SKM-1 treated with dmso at 0.1 percent for 144 hours (cell line): Measurements from ENCODE around the gene SLFN12.
A peak's percentile ranks its signal among the peaks of the same experiment; 100 is the strongest.
"Not testable (repeated sequence)": the region's sequence is repeated elsewhere in the genome, so short reads cannot be mapped to it uniquely, and the experiment has no call there.

Source experiments
- DNase-seq: peaks from one replicate; lab custom pipeline; 2025; ENCODE audit not compliant: unreplicated experiment; lab: John Stamatoyannopoulos, UW

Gene SLFN12

DNA sequence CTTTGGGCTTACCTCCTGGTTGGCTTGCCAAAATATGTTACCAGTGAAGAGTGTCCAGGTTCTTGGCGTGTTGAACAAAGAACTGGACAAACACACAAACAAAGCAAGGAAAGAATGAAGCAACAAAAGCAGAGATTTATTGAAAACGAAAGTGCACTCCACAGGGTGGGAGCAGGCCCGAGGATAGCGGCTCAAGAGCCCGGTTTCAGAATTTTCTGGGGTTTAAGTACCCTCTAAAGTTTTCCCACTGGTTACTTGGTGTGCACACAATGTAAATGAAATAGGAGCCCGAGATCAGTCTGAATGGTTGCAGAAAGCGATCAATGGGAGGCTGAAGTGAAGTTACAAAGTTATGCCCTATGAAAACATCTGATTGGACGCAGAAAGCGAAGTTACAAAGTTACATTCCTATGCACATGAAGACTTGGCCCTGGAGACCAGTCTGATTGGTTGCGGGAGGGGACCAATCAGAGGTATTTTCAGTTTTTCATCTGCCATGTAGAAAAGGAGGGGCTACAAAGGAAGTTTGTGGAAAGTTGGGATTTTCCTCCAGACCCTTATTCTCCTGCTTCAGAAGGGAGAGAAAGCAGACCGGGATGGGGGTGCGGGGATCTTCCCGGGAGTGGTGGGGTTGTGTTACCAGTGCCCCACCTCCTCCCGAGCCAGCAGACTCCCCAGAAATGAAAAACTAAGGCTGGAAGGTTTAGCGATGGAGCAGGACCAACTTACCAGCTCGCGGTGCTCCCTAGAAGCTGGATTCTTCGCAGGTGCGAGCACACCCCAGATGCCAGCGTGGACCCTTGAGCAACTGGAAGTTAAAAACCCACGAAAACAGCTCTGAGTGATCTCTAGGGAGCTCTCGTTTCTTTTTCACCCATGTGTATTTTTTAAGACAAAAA, at the start of gene SLFN12:
TSS of gene SLFN12 (minus strand) at position 325 of the 899 bp plus-strand sequence. CDS start 9,472 bp downstream, outside the sequence.
- DNase-seq: no peak

DNA sequence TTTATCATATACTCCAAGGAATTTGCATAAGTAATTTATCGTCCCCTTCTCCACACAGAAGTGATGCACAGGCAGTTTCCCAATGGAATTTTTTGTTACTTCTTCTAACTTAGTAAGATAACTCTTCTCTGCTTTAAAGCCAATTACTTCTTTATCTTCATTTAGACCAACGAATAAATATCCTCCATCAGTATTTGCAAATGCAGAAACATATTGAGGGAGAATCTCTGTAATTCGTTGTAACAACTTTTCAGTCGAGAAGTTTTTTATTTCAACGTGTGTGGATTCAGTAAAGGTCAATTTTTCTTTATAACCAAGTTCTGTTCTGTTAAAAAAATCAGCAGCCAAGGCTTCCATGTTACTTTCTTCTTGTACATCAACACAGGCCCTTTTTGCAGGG, 47.0 kb upstream of the SLFN12 start:
- no peak for DNase-seq

DNA sequence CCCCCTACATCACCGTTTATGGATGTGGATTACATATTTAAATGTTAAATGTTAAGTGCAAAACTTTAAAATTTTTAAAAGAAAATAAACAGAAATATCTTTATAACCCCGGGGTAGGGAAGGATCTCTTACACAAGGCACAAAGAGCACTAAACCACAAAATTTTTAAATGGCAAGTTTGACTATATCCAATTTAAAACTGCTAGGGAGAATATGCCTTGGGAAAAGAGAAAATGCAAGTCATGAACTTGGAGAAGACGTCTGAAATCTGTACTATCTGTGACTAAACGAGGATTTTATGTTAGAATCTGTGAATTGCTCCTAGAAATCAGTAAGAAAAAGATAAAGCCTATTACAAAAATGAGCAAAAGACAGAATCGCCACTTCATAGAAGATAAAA, 44.9 kb upstream of the SLFN12 start:
- no peak for DNase-seq

DNA sequence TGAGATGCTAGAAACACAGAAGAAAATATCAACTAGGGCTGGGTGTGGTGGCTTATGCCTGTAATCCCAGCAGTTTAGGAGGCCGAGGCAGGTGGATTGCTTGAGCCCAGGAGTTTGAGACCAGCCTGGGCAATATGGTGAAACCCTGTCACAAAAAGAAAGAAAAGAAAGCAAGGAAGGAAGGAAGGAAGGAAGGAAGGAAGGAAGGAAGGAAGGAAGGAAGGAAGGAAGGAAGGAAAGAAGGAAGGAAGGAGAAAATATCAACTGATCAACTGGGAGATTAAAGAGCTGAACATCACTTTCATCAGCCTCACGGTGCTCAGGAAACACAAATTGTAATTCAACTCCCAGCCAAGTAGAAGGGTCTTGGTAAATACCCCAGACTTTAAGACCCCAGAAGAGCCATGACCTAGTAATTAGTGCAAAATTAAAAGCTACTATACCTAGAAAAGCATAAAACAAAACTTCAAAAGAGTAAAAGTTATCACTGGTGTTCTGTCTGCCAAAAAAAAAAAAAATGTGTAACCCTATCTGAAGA, 44.1 kb upstream of the SLFN12 start:
- no peak for DNase-seq

DNA sequence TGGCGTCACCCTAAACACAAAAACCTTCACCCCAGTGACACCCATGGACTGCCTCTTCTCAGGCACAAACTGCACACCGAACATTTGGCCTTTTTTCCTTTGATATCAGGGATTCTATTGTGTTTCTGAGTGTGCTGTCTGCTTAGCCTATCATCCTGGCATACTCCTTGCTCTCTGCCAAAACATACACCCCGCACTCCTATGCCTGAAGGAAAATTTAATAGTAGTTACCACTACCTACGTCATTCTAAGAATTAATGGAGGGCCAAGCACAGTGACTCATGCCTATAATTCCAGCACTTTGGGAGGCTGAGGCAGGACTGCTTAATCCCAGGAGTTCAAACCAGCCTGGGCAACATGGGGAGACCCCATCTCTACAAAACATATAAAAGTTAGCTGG, 36.2 kb upstream of the SLFN12 start:
- no peak for DNase-seq

DNA sequence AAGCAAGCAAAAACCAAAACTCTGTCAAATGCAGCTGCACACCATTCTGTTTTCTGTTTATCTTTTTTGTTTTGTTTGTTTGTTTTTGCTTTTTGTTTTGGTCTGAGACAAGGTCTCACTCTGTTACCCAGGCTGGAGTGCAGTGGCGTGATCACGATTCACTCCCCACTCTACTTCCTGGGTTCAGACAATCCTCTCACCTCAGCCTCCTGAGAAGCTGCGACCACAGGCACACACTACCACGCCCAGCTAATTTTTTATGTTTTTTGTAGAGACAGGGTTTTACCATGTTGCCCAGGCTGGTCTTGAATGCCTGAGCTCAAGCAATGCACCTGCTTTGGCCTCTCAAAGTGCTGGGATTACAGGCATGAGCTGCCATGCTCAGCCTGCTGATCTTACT, 35.5 kb upstream of the SLFN12 start:
- DNase-seq: no peak

DNA sequence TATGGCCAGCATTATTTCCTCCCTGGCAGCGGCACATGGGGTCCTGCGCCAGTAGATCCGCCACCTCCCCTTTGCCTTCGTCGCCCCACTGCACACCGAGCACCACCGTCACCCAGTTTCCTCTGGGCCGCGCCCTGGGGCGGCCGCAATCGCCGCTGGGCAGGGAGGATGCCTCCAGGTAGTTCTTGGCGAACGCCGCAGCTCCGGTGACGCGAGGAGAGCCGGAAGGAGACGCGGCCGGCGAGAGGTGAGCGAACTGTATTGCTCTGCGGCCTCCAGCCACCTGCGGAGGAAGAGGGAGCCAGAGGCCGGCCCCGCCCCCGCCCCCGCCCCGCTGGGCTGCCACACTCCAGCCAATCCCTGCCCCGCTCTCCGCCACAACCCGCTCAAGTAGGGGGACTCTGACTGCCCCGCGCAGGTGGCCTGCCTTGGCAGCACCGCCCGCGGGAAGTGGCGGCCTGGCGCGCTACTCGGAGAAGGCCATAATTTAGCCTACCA, 28.1 kb upstream of the SLFN12 start:
- DNase-seq: no peak

DNA sequence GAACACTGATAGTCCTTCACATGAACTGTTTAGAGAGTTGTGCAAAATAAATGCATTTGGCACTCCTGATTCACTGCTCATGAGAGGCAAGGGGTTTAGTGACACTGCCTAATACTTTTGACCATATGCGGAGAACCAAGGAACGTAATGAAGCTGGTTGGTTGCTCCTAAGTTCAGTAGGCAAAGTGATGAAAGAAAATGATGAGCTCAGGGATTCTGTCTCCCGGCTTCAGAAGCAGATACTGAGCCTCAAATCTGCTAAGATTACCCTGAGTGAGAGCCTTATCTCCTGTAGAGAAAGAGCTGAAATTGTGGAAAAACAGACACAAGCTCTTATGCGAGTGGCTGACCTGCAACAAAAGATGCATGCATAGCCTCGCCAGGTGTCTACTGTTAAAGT, 21.7 kb upstream of the SLFN12 start:
- not testable (repeated sequence) for DNase-seq

DNA sequence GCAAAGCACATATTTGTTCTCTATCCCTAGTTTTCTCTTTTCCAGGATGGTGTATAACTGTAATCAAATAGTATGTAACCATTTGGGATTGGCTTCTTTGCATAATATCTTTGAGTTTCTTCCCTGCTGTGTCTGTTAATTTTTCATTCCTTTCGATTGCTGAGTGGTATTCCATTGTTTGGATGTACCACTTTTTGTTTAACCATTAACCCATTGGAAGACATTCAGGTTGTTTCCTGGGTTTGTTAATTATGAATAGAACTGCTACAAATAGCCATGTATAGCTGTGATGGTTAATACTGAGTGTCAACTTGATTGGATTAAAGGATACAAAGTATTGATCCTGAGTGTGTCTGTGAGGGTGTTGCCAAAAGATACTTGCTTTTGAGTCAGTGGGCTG, 20.9 kb upstream of the SLFN12 start:
- DNase-seq: no peak

DNA sequence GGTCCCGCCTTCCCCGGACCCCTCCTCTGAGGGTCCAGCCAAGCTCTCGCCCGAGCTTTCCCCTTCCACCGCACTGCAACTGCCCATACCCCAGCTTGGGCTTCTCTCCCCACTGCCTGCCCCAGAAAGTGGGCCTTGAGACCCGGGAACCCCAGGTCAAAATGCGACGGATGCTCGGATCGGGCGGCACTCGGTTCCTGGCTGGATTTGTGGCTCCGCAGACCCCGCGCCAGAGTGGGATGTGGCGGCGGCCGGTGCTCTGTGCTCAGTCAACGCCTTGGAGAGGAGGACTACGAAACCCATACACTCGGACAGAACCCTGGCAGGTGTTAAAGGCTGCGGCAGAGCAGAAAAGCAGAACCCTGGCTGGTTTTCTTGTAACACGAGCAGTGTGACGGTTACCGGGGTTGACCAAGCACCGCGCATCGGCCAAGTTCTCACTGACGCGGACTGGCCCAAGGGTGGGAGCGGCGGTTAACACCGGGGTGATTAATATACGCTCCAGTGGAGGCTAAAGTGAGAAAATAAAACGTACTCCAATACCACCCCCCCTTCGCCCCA, 17.2 kb upstream of the SLFN12 start:
- no peak for DNase-seq

DNA sequence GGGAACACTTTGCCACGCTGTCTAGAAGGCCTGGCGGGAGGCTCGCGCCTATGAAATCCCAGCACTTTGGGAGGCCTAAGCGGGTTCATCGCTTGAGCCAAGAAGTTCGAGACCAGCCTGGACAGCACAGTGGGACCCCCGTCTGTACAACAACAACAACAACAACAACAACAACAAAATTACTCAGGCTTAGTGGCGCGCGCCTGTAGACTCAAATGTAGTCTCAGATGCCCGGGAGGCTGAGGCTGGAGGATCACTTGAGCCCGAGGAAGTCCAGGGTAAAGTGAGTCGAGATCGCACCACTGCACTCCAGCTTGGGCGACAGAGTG, 16.6 kb upstream of the SLFN12 start:
- no peak for DNase-seq

DNA sequence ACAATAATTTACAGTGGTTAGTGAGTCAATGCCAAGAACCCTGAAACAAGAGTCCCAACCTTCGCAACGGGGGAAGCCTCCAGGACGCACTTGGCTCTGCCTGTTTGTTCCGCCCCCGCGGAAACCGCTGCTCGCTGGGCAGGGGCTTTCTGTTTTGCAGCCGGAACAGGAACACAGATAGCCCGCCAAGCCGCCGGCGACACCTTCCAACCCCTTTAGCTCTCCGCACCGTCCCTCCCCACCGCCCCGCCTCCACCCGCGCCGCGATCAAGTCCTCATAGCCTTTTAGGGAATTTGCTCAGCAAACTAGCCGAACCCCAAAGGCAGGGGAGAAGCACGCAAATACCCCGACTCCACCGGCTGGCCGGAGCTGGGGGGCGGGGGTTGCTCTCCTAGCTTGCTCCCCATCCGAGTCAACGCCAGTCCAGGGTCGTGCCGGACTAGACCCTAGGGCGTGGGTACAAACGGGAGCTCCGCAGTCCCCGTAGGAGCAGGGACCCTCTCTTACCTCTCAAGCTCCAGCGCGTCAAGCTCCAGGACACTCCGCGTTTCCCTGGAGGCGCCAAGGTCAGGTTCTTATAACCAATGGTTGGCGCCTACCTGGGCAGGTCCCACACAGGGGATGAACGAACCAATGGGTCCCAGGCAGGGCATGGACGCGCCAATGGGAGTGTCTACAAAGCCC, 16.1 kb upstream of the SLFN12 start, which contains the start of gene SLFN13:
TSS of gene SLFN13 (minus strand) at position 553 of the 685 bp plus-strand sequence. CDS start 3,086 bp downstream, outside the sequence.
- peak; percentile 88 for DNase-seq

DNA sequence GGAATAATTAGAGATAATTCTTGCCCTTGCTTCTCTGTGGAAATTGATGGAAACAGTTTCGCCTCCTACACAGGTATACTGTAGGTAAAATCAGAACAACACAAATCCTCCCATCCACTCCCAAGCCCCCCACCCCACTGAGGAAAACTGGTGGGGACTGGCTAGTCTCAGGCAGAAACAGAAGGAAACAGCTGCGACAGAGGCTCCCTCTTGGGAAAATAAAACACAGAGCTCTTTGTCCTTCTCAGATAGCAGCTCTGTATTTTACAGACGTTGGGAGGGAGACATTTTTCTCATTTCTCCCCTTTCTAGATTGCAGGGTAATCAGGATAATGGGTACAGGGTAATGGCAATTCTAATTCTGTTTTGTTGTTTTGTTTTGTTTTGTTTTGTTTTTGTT, 15.2 kb upstream of the SLFN12 start:
- no peak for DNase-seq

DNA sequence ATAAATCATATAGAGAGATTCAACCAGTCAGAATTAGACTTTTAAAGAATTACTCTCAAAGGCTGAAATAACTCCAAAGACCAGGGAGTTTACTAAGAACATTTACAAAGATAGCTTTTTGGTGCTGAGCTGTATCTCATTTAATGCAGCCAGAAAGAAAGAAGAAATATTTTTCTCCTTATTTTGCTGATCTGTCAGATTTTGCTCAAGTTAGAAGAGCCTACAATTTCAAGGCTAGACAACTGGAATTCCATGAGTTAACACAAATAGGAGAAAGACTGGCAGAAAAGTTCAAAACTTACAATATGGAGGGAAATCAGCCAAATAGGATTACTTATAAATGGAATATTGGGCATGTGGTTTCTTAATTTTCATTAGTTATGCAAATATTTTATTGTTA, 6.1 kb upstream of the SLFN12 start:
- DNase-seq: no peak

DNA sequence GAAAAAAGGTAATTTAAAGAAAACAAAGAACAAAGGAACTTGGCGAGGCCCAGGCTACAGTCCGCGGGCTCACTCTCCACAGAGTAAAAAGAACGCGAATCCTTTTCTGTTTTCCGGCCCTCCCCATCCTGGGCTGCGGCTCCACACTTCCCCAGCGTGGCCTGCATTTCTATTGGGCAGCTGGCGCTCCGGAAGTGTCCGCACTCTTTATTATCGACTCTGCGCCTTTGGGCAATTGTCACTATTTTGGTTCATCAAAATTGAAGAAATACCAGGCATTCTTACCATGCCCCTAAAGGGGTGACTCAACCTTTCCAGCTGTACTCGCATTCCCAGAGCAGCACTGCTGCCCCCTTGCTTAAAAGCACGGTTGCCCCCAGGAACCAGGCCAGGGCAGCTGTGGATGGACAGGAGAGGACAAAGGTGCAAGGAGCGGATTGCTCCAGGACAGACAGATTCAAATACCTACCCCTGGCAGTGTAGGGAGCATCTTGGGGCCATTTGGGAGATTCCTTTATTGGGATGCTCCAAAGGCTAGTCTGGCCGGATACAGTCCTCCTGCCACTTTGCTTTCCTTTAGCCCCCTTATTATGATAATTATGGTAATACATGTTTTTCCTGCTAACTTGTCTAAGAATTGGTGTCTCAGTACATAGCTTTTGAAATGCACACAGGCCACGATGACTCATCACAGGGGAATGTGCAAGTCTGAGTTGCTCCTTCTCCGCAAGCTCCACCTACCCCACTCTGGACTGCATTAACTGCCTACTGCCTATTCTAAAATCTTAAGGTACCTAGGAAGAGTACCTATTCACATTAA, 985 bp upstream of the SLFN12 start:
- DNase-seq: no peak

DNA sequence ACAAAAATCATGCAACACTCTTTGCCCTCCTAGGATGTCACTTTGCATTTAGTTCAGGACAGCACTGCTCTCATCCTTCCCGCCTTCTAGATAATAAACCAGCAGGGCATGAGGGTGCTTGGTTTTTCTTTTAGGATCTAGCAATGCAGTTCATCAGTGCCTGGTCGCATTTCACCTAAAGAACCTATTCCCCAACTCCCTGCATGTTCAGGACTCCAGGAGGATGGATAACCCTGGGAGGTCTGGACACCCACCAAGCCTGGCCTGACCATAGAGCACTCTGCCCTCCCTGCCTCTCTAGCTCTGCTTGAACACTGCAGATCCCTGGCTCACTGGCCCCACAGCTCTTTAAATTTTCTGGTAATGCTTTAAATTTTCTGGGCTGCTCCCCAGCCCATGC, 2.6 kb downstream of the SLFN12 start:
- DNase-seq: no peak

DNA sequence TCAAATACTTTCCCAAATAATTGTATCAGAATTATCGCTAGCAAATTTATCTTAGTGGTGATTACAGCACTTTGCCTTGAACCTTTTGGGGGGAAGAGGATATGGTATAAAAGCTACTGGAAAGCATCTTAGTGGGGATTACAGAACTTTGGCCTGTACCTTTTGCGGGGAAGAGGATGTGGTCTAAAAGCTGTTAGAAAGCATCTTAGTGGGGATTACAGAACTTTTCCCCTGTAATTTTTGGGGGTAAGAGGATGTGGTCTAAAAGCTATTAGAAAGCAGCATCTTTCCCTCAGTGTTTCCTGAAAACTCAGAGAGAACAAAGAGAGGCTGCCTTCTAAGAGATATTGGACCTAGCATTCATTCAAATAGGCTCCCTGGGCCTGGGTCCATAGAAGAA, 4.1 kb downstream of the SLFN12 start:
- peak; percentile 15 for DNase-seq

DNA sequence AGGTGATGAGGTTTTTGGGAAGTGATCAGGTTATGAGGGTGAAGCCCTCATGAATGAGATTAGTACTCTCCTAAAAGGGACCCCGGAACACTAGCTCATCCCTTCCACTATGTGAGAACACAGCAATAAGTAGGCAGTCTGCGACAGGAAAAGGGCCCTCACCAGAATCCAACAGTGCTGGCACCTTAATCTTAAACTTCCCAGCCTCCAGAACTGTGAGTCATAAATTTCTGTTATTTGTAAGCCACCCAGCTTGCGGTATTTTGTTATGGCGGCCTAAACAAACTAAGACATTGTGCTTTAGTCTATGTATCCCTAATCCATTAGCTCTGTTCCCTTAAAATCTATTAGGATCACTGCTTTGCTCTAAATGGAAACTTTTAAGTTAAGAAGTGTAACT, 8.5 kb downstream of the SLFN12 start:
- no peak for DNase-seq

DNA sequence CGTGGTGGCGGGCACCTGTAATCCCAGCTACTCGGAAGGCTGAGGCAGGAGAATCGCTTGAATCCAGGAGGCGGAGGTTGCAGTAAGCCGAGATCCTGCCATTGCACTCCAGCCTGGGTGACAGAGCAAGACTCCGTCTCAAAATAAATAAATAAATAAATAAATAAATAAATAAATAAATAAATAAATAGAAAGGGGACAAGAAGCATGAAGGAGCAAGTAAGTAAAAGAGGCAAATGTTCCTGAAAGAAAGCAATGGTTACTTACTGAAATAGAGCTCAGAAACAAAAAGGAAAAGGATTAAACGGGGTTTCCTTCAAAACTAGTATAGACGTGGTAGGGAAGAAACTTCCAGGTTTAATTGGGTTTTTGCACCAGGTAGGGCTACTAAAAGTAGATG, 11.2 kb downstream of the SLFN12 start:
- DNase-seq: not testable (repeated sequence)

DNA sequence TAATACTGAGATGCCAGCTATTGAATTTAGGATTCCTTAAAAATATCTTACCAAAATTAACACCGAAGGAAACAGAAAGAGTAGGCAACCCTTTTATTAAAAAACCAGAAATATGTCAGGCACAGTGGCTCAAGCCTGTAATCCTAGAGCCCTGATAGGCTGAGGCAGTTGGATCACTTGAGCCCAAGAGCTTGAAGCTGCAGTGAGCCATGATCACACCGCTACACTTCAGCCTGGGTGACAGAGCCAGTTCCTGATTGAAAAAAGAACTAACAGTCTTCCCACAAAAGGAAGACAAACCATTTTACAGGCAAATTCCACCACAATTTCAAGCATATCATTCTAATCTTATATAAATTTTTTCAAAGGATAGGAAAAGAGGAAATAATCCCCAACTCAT, 15.6 kb downstream of the SLFN12 start:
- no peak for DNase-seq

DNA sequence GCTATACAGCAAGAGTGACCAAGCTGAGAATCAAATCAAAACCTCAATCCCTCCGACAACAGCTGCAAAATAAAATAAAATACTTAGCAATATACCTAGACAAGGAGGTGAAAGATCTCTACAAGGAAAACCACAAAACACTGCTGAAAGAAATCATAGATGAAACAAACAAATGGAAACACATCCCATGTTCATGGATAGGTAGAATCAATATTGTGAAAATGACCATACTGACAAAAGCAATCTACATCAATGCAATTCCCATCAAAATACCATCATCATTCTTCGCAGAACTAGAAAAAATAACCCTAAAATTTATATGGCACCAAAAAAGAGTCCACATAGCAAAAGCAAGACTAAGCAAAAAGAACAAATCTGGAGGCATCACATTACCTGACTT, 17.6 kb downstream of the SLFN12 start:
- DNase-seq: not testable (repeated sequence)
